IPS DF 6.9 (cell line): ENCODE measurements around the gene LRRC2.
"Not testable (repeated sequence)": the region's sequence is repeated elsewhere in the genome, so short reads cannot be mapped to it uniquely, and the experiment has no call there.

Experiments used
- DNase-seq: peaks from one replicate; pipeline ENCODE4 v3.0.0-alpha.2; 2013; ENCODE audit warnings: low read depth, low spot score
- H3K27ac ChIP-seq: one replicate; pipeline ENCODE4 v1.5.1; 2013; ENCODE audit warnings: low read length, control low read depth
- H3K27me3 ChIP-seq: 2 replicates; pipeline ENCODE4 v1.6.1; 2013; ENCODE audit warnings: mild to moderate bottlenecking, low read length; ENCODE audit not compliant: control insufficient read depth, insufficient read depth
- H3K36me3 ChIP-seq: 2 replicates; pipeline ENCODE4 v1.6.1; 2013; ENCODE audit warnings: low read length; ENCODE audit not compliant: control insufficient read depth, insufficient read depth
- H3K4me1 ChIP-seq: 2 replicates; pipeline ENCODE4 v1.6.1; 2013; ENCODE audit warnings: low read length; ENCODE audit not compliant: control insufficient read depth, insufficient read depth
- H3K4me3 ChIP-seq: 2 replicates; pipeline ENCODE4 v1.5.1; 2013; ENCODE audit warnings: mild to moderate bottlenecking, low read length
- H3K9me3 ChIP-seq: 2 replicates; pipeline ENCODE4 v1.6.1; 2013; ENCODE audit warnings: low read length, inconsistent platforms; ENCODE audit not compliant: control insufficient read depth, insufficient read depth
- WGBS: extraction: QIAGEN DNeasy Blood & Tissue Kit; methylation state at CpG from one replicate; pipeline ENCODE4 v1.1.7; 2013; ENCODE audit warnings: mixed read lengths, missing lambda C conversion rate; ENCODE audit not compliant: insufficient read length, insufficient coverage; 5-methylcytosine and 5-hydroxymethylcytosine counted together

Gene LRRC2

DNA sequence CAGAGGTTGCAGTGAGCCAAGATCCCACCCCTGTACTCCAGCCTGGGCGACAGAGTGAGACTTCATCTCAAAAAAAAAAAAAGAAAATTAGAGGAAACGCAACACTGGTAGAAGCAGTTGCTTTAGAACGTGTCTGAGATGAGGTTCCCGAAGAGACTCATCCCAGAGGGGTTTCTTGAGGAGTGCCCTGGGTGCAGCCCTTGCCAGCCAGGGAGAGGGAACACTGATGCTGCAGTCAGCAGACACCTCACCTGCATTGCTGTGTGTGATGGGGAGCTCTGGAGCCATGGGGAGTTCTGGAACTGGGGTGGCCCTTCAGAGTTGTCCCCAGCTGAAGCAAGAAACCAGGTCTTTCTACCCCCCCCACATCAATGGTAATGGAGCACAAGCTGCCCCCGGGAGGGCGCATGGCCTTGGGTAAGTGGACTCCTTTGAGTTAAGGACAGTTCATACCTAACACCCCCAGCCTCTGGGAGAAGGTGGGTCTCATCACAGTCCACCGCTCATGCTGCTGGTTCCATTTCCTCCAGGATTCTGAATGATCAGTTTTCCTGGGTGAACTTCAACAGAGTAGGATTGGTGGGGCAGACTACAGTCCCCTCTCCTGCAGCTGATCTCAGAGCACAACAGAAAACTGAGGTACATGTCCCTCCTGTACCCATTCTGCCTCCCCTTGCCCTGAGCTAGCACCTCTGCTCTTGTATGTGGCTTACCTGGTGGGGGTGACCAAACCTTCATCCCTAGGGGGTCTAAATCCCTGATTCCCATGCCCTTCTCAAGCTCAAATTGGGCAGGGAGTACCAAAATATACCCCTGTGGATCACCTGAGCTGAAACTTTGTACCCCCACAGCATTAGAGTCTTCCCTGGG lies 18.7 kb upstream of the LRRC2 start:
- peaks cover 34% of the 10 kb centered on the region for H3K36me3 ChIP-seq
- H3K4me3 ChIP-seq: no peak overlapping the region
- H3K27me3 ChIP-seq: no peaks in the 10 kb centered on the region
- H3K4me1 ChIP-seq: 0 out of 2 replicates have a peak, but pooled peaks cover 3% of the 10 kb centered on the region
- no peaks in the 10 kb centered on the region; the same call in 1 of the 2 replicates for H3K9me3 ChIP-seq
- no peak for DNase-seq
- H3K27ac ChIP-seq: no peak overlapping the region
- no CpG with 5 or more reads among the region's 7 CpGs for WGBS

DNA sequence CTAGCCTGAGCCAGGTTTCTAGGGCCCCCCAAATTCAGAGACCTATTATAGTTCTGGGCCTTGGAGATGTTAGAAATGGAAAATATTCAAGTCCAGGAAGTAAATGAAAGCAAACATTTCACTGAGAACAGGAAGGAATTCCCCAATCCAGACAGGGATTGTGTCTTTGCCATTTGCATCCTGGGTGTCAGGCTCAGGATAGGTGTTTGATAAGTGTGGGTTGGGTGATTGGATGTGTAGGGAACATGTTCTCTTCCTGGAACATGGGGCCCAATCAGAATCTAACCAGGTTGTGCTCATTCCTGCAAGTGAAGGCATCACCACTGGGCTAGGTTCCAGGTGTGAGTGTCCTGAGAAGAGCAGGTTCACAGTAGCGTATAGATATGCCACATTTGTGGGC lies 14.6 kb upstream of the LRRC2 start:
- Histone ChIP-seq H3K27ac (no peak overlapping the region), H3K9me3 (no peaks in the 10 kb centered on the region), H3K36me3 (peaks cover 43% of the 10 kb centered on the region), H3K4me3 (peak overlapping the region; percentile 83; the same call in 1 of the 2 replicates), H3K4me1 (peaks cover 3% of the 10 kb centered on the region; the same call in 1 of the 2 replicates), H3K27me3 (no peaks in the 10 kb centered on the region)
- no peak for DNase-seq
- no CpG with 5 or more reads among the region's 1 CpG for WGBS

DNA sequence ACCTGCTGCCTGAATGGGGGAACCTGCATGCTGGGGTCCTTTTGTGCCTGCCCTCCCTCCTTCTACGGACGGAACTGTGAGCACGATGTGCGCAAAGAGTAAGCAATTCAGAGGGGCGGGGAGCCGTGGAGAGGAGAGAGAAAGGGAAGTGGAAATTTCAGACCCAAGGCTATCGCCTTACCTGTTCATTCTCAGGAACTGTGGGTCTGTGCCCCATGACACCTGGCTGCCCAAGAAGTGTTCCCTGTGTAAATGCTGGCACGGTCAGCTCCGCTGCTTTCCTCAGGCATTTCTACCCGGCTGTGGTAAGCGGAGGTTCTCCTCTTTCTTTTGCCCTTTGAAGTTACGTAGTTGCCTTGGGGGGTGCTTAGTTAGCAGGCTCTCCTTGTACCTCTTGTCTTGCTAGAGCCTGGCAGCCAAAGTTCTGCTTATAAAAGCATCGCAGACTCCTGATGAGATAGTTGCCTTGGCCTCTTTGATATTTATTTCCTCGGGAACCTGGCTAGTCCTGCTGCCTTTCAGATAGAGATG lies 13.7 kb upstream of the LRRC2 start:
- peak overlapping the region; percentile 68 for H3K27ac ChIP-seq
- H3K9me3 ChIP-seq: no peaks in the 10 kb centered on the region
- peaks cover 36% of the 10 kb centered on the region for H3K36me3 ChIP-seq
- H3K4me3 ChIP-seq: peak overlapping the region; percentile 83
- no peak for DNase-seq
- no CpG with 5 or more reads among the region's 14 CpGs for whole genome bisulfite sequencing
- no peaks in the 10 kb centered on the region for H3K27me3 ChIP-seq
- H3K4me1 ChIP-seq: peaks cover 3% of the 10 kb centered on the region; the same call in 1 of the 2 replicates

DNA sequence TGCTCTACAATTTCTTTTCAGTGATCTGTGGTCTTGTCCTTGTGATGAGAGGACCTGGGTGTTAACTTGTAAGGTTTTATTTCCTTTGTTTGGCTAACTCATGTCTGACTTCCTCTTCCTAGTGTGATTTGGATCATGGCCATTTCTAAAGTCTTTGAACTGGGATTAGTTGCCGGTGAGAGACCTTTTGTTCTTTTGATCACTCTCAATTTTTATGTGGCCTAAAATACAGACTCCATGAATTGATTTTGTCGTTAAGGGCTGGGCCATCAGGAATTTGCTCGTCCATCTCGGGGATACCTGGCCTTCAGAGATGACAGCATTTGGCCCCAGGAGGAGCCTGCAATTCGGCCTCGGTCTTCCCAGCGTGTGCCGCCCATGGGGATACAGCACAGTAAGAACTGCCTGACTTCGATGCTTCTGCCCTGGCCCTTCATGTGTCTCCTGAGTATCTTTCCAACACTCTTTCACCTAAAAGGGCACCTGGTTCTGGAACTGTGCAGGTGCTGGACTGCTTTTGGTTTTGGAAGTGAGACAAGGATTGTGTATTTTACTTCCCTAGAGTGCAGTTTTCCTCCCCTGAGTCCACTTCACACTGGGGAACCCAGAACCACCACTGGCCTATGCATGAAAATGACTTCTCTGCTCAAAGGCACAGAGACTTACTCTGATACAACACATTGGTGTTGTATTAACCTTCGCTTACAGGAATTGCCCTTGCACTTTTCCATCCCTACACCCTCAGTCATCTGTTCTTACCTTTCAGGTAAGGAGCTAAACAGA lies 13.1 kb upstream of the LRRC2 start:
- no peaks in the 10 kb centered on the region for H3K9me3 ChIP-seq
- no peaks in the 10 kb centered on the region for H3K27me3 ChIP-seq
- no CpG with 5 or more reads among the region's 10 CpGs for WGBS
- H3K4me1 ChIP-seq: peaks cover 3% of the 10 kb centered on the region; the same call in 1 of the 2 replicates
- peaks cover 32% of the 10 kb centered on the region for H3K36me3 ChIP-seq
- no peak for DNase-seq
- H3K27ac ChIP-seq: peak overlapping the region; percentile 68
- peak overlapping the region; percentile 83 for H3K4me3 ChIP-seq

DNA sequence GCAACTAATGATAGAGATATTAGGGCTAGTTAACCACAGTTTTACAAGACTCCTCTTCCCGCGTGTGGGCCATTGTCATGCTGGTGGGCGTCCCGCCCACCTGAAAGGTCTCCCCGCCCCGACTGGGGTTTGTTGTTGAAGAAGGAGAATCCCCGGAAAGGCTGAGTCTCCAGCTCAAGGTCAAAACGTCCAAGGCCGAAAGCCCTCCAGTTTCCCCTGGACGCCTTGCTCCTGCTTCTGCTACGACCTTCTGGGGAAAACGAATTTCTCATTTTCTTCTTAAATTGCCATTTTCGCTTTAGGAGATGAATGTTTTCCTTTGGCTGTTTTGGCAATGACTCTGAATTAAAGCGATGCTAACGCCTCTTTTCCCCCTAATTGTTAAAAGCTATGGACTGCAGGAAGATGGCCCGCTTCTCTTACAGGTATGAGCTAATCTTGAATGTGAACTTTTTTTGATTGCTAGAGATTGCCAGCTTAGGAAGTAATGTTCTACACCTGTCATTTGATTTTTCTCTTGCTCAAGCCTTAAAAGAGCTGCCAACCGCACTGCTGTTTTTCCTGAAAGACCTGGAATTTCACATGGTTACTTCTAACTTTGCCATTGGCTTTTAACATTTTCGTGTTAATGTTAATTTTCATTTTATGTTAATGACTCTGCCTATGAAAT lies 11.6 kb upstream of the LRRC2 start:
- Histone ChIP-seq H3K36me3 (peaks cover 26% of the 10 kb centered on the region), H3K4me3 (peak overlapping the region; percentile 89; the same call in 1 of the 2 replicates)
- H3K9me3 ChIP-seq, H3K27me3 ChIP-seq, H3K4me1 ChIP-seq, H3K27ac ChIP-seq, DNase-seq: not testable (repeated sequence)
- WGBS: no CpG with 5 or more reads among the region's 18 CpGs

DNA sequence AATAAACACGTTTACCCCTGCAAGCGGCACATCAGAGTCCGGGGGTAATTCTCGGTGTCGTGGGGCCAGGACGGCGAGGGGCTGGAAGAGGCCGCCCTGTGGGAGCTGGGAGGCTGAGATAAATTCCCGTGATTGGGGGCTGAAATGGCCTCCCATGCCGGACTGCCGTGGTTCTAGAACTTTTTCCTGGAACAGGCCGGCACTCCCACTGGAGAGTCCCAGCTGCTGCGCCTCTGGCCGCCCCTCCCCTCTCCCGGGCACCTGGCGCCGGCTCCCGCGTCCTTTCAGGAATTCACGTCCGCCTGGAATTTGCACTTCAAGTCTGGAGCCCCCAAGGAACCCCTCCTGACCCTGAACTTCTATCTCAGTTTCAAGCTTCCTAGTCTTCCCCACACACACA lies 10.8 kb upstream of the LRRC2 start:
- no peaks in the 10 kb centered on the region for H3K9me3 ChIP-seq
- WGBS: no CpG with 5 or more reads among the region's 21 CpGs
- no peak for DNase-seq
- peaks cover 22% of the 10 kb centered on the region for H3K36me3 ChIP-seq
- no peaks in the 10 kb centered on the region for H3K27me3 ChIP-seq
- no peak overlapping the region for H3K27ac ChIP-seq
- peak overlapping the region; percentile 48; the same call in 1 of the 2 replicates for H3K4me3 ChIP-seq
- H3K4me1 ChIP-seq: peaks cover 5% of the 10 kb centered on the region; the same call in 1 of the 2 replicates

DNA sequence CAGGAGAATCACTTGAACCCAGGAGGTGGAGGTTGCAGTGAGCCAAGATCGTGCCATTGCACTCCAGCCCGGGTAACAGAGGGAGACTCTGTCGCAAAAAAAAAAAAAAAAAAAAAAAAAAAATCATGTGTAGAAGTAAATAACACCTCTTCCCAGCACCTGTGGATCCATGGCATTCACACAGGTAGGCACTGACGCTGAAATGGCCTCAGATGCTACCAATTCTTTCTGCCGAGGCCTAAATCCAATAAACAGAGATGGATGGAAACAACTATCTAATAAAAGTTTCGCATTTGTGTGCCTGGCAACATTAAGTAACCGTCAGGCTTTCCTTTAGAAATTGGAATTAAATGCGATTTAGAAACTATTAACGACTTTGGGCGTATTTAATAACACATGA lies 10.3 kb upstream of the LRRC2 start:
- Histone ChIP-seq H3K36me3 (peaks cover 22% of the 10 kb centered on the region), H3K4me1 (peaks cover 5% of the 10 kb centered on the region; the same call in 1 of the 2 replicates), H3K4me3 (peak overlapping the region; percentile 48; the same call in 1 of the 2 replicates), H3K27me3 (no peaks in the 10 kb centered on the region), H3K9me3 (no peaks in the 10 kb centered on the region), H3K27ac (peak overlapping the region; percentile 63)
- WGBS: no CpG with 5 or more reads among the region's 10 CpGs
- DNase-seq: no peak

DNA sequence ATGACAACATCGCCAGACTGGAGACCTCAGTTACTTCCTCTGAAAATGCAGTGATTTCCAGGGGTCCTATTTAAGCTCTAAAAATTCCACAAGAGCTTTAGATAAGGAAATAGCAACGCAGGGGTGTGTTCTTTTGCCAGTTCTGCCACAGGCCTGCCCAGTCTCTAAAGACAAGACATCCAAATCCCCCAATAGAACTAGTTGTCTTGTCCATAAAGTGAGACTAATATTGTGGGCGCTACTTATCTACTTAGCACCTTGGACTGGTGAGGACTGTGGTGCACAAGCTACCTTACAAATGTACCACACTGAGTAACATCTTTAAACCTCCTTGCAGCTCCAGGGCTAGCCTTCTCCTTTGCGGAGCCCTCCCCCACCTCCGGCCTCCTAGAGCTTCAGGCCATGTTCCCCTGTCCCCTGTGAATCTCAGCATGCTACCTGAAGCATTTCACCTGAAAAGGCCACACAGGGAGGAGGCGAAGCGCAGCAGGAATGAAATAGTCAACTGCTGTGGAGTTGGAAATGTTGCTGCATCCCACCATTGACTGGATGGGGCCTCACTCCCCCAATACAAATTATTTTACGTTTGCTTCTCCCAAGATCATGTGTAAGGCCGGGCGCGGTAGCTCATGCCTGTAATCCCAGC lies 9.6 kb upstream of the LRRC2 start:
- peak overlapping the region; percentile 63 for H3K27ac ChIP-seq

DNA sequence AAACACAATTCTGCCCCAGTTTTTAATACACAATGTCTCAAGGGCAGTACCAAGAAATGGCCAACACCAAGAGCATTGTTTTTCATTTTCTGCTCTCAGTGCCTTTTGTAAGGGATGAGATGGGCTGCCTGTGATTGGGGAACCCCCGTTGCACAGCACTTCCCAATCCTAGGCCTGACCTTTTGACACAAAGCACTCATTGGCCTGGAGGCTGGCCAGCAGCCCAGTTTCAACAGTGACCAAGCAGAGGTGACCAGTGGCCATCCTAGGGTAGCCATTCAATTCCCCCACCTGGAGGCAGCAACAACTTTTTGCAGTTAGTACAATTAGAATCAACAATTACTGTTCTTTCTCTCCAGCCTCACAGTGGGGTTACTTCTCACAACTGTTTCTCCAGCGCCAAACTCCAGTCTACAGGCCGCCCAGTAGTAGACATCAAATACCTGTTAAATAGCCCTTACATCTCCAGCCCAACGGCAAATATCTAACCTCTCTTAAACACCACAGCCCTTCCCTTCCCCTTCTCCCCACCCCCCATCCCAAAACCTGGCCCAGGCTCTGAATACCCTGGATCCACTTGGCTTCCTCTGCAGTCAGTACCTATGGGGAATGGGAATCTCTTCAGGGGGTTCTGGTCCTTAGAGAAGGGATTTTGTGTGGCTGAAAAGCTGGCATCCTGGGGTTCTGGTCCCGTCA lies 8.9 kb upstream of the LRRC2 start:
- H3K4me1 ChIP-seq: peaks cover 3% of the 10 kb centered on the region; the same call in 1 of the 2 replicates
- DNase-seq: no peak
- peak overlapping the region; percentile 63 for H3K27ac ChIP-seq
- no CpG with 5 or more reads among the region's 5 CpGs for WGBS
- no peak overlapping the region for H3K4me3 ChIP-seq
- no peaks in the 10 kb centered on the region for H3K27me3 ChIP-seq
- H3K9me3 ChIP-seq: no peaks in the 10 kb centered on the region
- peaks cover 11% of the 10 kb centered on the region for H3K36me3 ChIP-seq

More for the DNA sequence above, 9.6 kb upstream of the LRRC2 start:
- H3K36me3 ChIP-seq: peaks cover 18% of the 10 kb centered on the region
- no CpG with 5 or more reads among the region's 11 CpGs for WGBS
- peaks cover 4% of the 10 kb centered on the region; the same call in 1 of the 2 replicates for H3K4me1 ChIP-seq
- no peaks in the 10 kb centered on the region for H3K9me3 ChIP-seq
- no peak overlapping the region; the same call in 1 of the 2 replicates for H3K4me3 ChIP-seq
- no peaks in the 10 kb centered on the region for H3K27me3 ChIP-seq
- DNase-seq: no peak
